Measurements from ENCODE around the gene SMYD3. TPM values are rescaled to one million over a fixed set of nuclear protein-coding genes. Genes with fewer than 3 reads are reported as not detected.

The SMYD3 gene
- total RNA-seq, 4 donors from 2014 or later = 10.5 to 36.4 (median 22.5) TPM

- Histone ChIP-seq H3K27ac (no peak overlapping the region), H3K4me1 (no peaks in the 10 kb centered on the region), H3K36me3 (no peaks in the 10 kb centered on the region), H3K27me3 (no peaks in the 10 kb centered on the region), H3K4me3 (no peak overlapping the region), H3K9me3 (no peaks in the 10 kb centered on the region)
- intact Hi-C loops (cut with DNase I; ENCODE audit: low total_unique reads) = no loop called here
- no peak for DNase-seq
- no peak for TF ChIP-seq POLR2A (IDR thresholded peaks at IDR 0.05)
Observed at GRCh38 chr1:245710961-245711903, 795.8 kb downstream of the SMYD3 start.

DNA sequence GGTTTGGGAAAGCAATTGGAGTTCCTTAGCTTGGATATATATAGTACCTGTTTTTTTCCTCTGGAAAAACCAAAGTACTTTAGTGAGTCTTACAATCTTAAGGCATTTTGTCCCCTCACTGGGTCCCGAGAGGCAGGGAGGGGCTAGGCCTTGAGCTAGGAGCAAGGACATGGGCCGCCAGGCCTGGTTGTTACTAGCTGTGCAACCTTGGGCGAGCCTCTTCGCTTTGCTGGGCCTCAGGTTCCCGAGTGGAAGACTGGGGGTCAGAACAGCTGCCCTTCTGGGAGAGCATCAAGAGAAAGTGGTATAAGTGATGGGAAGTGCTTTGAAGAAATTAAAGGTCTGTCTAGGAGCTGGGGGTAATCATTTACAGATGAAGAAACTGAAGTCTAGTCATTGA lies 799.1 kb downstream of the SMYD3 start:
- TF ChIP-seq POLR2A (IDR thresholded peaks at IDR 0.05) = no peak
- no peak for TF ChIP-seq CTCF (IDR thresholded peaks at IDR 0.05)
- intact Hi-C loops (cut with DNase I; ENCODE audit: low total_unique reads) = no loop called here
- Histone ChIP-seq H3K4me1 (no peaks in the 10 kb centered on the region), H3K27me3 (no peaks in the 10 kb centered on the region), H3K4me3 (no peak overlapping the region), H3K9me3 (no peaks in the 10 kb centered on the region), H3K36me3 (no peaks in the 10 kb centered on the region), H3K27ac (no peak overlapping the region)
- no peak for DNase-seq

- intact Hi-C loops (cut with DNase I; ENCODE audit: low total_unique reads) = no loop called here
- H3K27me3 ChIP-seq = no peaks in the 10 kb centered on the region
- no peaks in the 10 kb centered on the region for H3K4me1 ChIP-seq
- H3K36me3 ChIP-seq = no peaks in the 10 kb centered on the region
- no peaks in the 10 kb centered on the region for H3K9me3 ChIP-seq
- no peak for DNase-seq
- TF ChIP-seq POLR2A (IDR thresholded peaks at IDR 0.05) (no peak), CTCF (IDR thresholded peaks at IDR 0.05) (no peak)
- H3K4me3 ChIP-seq = no peak overlapping the region
- H3K27ac ChIP-seq = no peak overlapping the region
Observed at GRCh38 chr1:245704765-245705164, 802.3 kb downstream of the SMYD3 start.

- no peak overlapping the region for H3K4me3 ChIP-seq
- H3K4me1 ChIP-seq = no peaks in the 10 kb centered on the region
- no peaks in the 10 kb centered on the region for H3K9me3 ChIP-seq
- intact Hi-C loops (cut with DNase I; ENCODE audit: low total_unique reads) = no loop called here
- no peaks in the 10 kb centered on the region for H3K27me3 ChIP-seq
- H3K27ac ChIP-seq = no peak overlapping the region
- H3K36me3 ChIP-seq = no peaks in the 10 kb centered on the region
- DNase-seq = no peak
- no peak for TF ChIP-seq POLR2A (IDR thresholded peaks at IDR 0.05)
- TF ChIP-seq CTCF (IDR thresholded peaks at IDR 0.05) = no peak
Observed at GRCh38 chr1:245704341-245704740, 802.7 kb downstream of the SMYD3 start.

GRCh38 chr1:245702346-245702745 lies 804.7 kb downstream of the SMYD3 start:
- Histone ChIP-seq H3K4me1 (no peaks in the 10 kb centered on the region), H3K4me3 (no peak overlapping the region), H3K9me3 (no peaks in the 10 kb centered on the region), H3K36me3 (no peaks in the 10 kb centered on the region), H3K27ac (no peak overlapping the region), H3K27me3 (no peaks in the 10 kb centered on the region)
- TF ChIP-seq POLR2A (IDR thresholded peaks at IDR 0.05) = no peak
- no peak for TF ChIP-seq CTCF (IDR thresholded peaks at IDR 0.05)
- intact Hi-C loops (cut with DNase I; ENCODE audit: low total_unique reads) = no loop called here
- DNase-seq = no peak
